Activated T-cell treated with anti-CD3 and anti-CD28 coated beads, Interleukin-2, amount 50 U/mL, for 72 hours (primary cell): Measurements from ENCODE around the gene COL5A1. TPM values are rescaled to one million over a fixed set of nuclear protein-coding genes. Genes with fewer than 3 reads are reported as not detected.

Experiments used
- ATAC-seq, 2 donors: fragments of 150-1000 bp; cut with Tn5 transposase; replicated peaks in 1 of 2; 2 replicates each; pipeline ENCODE4 v1.10.0; 2021; ENCODE audit warnings: moderate library complexity in 2 of 2, mild to moderate bottlenecking in 1 of 2
- DNase-seq, 2 donors: peaks; one replicate each; pipeline ENCODE4 v3.0.0; 2021 to 2022; ENCODE audit warnings: mixed read lengths in 1 of 2
- H3K27ac Mint-ChIP-seq: one replicate; pipeline ENCODE4 v1.8.0; 2022; ENCODE audit warnings: mild to moderate bottlenecking, moderate library complexity, mixed read lengths
- H3K27me3 Mint-ChIP-seq: one replicate; pipeline ENCODE4 v1.8.0; 2022; ENCODE audit warnings: low read depth, mixed read lengths
- H3K36me3 Mint-ChIP-seq, 2 donors: one replicate each; pipeline ENCODE4 v1.8.0; 2022; ENCODE audit warnings: mixed read lengths in 2 of 2, mild to moderate bottlenecking in 1 of 2; ENCODE audit not compliant: insufficient read depth in 2 of 2
- H3K4me1 Mint-ChIP-seq: one replicate; pipeline ENCODE4 v1.8.0; 2022; ENCODE audit warnings: low read depth, mixed read lengths
- H3K4me3 Mint-ChIP-seq, 2 donors: one replicate each; pipeline ENCODE4 v1.8.0; 2022; ENCODE audit warnings: mild to moderate bottlenecking in 2 of 2, mixed read lengths in 2 of 2, moderate library complexity in 2 of 2
- H3K9me3 Mint-ChIP-seq, 2 donors: one replicate each; pipeline ENCODE4 v1.8.0; 2022; ENCODE audit warnings: mixed read lengths in 2 of 2
- total RNA-seq, 2 donors: library from RNA; stranded (reverse); gene quantifications; one replicate each; pipeline ENCODE4 v1.2.3, GENCODE V29; 2022

Gene COL5A1
- total RNA-seq, 2 donors from 2014 or later: 0.49 TPM; not detected in 1

DNA sequence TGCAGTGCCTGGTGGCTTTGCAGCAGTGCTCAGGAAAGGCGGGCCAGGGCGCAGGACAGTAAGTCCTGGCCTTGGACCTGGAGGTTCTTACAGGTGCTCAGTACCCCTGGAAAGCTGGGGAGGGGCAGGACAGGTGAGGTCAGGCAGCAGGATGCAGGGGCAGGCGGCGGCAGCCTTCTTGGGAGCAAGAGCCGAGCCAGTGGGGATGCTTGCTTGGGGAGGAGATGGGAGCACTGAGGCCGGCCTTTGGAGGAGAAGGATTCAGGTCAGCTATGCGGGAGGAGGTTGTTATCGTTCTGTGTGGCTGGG is 98.0 kb downstream of the COL5A1 start:
- Mint-ChIP-seq H3K9me3 (no peaks in the 10 kb centered on the region), H3K36me3 (no peaks in the 10 kb centered on the region), H3K4me3 (no peak overlapping the region), H3K27ac (no peak overlapping the region), H3K27me3 (no peaks in the 10 kb centered on the region), H3K4me1 (no peaks in the 10 kb centered on the region)
- DNase-seq: no peak
- no peak for ATAC-seq

DNA sequence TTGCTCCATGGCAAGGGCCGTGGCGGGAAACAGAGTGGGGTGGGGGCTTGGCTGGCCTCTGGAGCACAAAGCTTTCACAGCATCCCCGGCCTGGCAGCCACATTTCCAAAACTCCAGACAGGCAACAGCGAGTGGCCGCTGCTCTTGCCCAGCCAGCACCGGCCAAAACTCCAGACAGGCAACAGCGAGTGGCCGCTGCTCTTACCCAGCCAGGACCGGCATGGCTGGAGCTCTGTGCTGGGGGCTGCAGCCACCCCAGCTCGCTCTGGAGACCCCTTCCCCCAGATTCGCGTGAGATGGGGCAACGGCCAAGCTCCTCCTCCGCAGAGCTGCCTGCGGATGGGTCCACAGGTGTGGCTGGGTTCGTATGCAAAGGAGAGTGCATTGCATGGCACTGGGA is 98.5 kb downstream of the COL5A1 start:
- Mint-ChIP-seq H3K4me3 (no peak overlapping the region), H3K9me3 (no peaks in the 10 kb centered on the region), H3K27me3 (no peaks in the 10 kb centered on the region), H3K27ac (no peak overlapping the region), H3K4me1 (no peaks in the 10 kb centered on the region), H3K36me3 (no peaks in the 10 kb centered on the region)
- no peak for ATAC-seq
- DNase-seq: no peak

- no peaks in the 10 kb centered on the region for H3K36me3 Mint-ChIP-seq
- ATAC-seq (no peak), DNase-seq (no peak)
- no peaks in the 10 kb centered on the region for H3K27me3 Mint-ChIP-seq
- no peak overlapping the region for H3K27ac Mint-ChIP-seq
- H3K4me3 Mint-ChIP-seq: no peak overlapping the region
- H3K9me3 Mint-ChIP-seq: no peaks in the 10 kb centered on the region
- H3K4me1 Mint-ChIP-seq: no peaks in the 10 kb centered on the region
Measured at GRCh38 chr9:134741846-134742245, 100.2 kb downstream of the COL5A1 start.

- H3K4me3 Mint-ChIP-seq: no peak overlapping the region
- H3K9me3 Mint-ChIP-seq: peaks cover under 1 to 2% of the 10 kb centered on the region in 2 donors
- no peaks in the 10 kb centered on the region for H3K4me1 Mint-ChIP-seq
- no peaks in the 10 kb centered on the region for H3K27me3 Mint-ChIP-seq
- H3K27ac Mint-ChIP-seq: no peak overlapping the region
- H3K36me3 Mint-ChIP-seq: no peaks in the 10 kb centered on the region
- ATAC-seq (no peak), DNase-seq (no peak)
Measured at GRCh38 chr9:134742822-134743535, 101.4 kb downstream of the COL5A1 start.

DNA sequence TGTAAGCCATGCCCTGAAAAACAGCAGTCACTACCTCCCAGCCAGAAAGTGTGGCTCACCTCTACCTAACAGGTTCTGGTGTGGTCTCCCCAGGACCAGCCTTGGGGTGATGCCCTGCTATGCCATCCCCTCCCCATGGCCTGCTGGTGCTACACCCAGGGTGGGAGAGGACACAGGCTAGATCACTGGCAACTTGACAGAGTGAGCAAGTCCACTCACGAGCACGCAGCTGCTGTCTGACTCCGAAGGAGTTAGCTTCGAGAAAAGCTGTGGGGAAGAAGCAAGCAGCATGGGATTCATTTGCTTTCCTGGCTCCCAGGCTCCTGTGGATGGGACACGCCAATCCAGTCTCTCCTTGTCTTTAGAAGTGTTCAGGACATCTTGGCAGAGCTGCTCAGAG is 102.2 kb downstream of the COL5A1 start:
- Mint-ChIP-seq H3K27me3 (no peaks in the 10 kb centered on the region), H3K4me1 (no peaks in the 10 kb centered on the region), H3K4me3 (no peak overlapping the region), H3K27ac (no peak overlapping the region), H3K9me3 (peaks cover 5 to 6% of the 10 kb centered on the region in 2 donors), H3K36me3 (no peaks in the 10 kb centered on the region)
- DNase-seq (no peak), ATAC-seq (no peak)

GRCh38 chr9:134744385-134745295 is 103.0 kb downstream of the COL5A1 start:
- Mint-ChIP-seq H3K9me3 (peaks cover 5 to 6% of the 10 kb centered on the region in 2 donors), H3K27ac (no peak overlapping the region), H3K27me3 (no peaks in the 10 kb centered on the region), H3K36me3 (no peaks in the 10 kb centered on the region), H3K4me1 (no peaks in the 10 kb centered on the region), H3K4me3 (no peak overlapping the region)
- DNase-seq: no peak
- no peak for ATAC-seq

- Mint-ChIP-seq H3K9me3 (peaks cover 5 to 6% of the 10 kb centered on the region in 2 donors), H3K27ac (no peak overlapping the region), H3K4me1 (no peaks in the 10 kb centered on the region), H3K27me3 (no peaks in the 10 kb centered on the region), H3K4me3 (no peak overlapping the region), H3K36me3 (no peaks in the 10 kb centered on the region)
- no peak for DNase-seq
- ATAC-seq: no peak
Measured at GRCh38 chr9:134747951-134748489, 106.4 kb downstream of the COL5A1 start.

GRCh38 chr9:134748591-134748990 is 107.0 kb downstream of the COL5A1 start:
- no peak for ATAC-seq
- DNase-seq: no peak
- H3K36me3 Mint-ChIP-seq: no peaks in the 10 kb centered on the region

GRCh38 chr9:134750450-134751155 is 109.0 kb downstream of the COL5A1 start:
- no peak for DNase-seq
- Mint-ChIP-seq H3K4me3 (no peak overlapping the region), H3K27me3 (no peaks in the 10 kb centered on the region), H3K4me1 (no peaks in the 10 kb centered on the region), H3K27ac (no peak overlapping the region), H3K9me3 (peaks cover 5 to 6% of the 10 kb centered on the region in 2 donors), H3K36me3 (no peaks in the 10 kb centered on the region)
- no peak for ATAC-seq

More at GRCh38 chr9:134748591-134748990, 107.0 kb downstream of the COL5A1 start:
- Mint-ChIP-seq H3K9me3 (peaks cover 5 to 6% of the 10 kb centered on the region in 2 donors), H3K4me1 (no peaks in the 10 kb centered on the region), H3K27me3 (no peaks in the 10 kb centered on the region), H3K27ac (no peak overlapping the region), H3K4me3 (no peak overlapping the region)

- DNase-seq: no peak
- no peaks in the 10 kb centered on the region for H3K27me3 Mint-ChIP-seq
- no peak overlapping the region for H3K27ac Mint-ChIP-seq
Measured at GRCh38 chr9:134751622-134752021, 110.0 kb downstream of the COL5A1 start.

DNA sequence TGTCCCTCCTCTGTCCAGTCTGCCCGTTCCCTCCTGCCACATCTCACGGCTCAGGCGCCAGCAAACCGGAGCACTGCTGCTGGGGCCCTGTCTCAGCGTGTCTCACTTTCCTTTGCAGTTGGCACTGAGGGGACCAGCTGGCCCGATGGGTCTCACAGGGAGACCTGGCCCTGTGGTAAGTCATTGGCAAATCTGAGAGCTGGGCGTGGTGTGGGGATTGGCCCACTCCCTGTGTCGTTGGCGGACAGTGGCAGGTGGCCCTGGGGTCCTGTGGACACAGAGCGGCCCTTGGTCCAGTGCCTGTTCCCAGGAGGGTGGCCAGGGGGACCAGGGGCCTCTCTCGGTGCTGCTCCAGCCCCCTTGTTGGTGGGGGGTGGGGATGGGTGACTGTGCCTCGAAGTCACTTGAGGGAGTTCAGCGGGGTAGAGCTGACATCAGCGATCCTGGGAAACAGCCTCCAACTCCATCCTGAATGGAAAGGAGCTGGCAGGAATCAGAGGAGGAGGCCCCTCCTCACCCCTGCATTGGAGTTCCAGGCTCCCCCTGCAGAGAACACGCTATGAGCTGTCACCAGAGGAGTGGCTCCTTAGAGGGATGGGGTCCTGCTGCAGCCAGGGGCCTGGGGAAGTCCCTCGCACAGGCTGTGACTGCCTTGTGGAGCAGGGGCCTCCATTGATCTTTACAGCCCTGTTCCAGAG is 111.0 kb downstream of the COL5A1 start:
- Mint-ChIP-seq H3K4me1 (no peaks in the 10 kb centered on the region), H3K4me3 (no peak overlapping the region), H3K9me3 (peaks cover 5 to 6% of the 10 kb centered on the region in 2 donors), H3K27ac (no peak overlapping the region), H3K27me3 (no peaks in the 10 kb centered on the region), H3K36me3 (no peaks in the 10 kb centered on the region)
- DNase-seq (no peak), ATAC-seq (no peak)

More at GRCh38 chr9:134751622-134752021, 110.0 kb downstream of the COL5A1 start:
- no peaks in the 10 kb centered on the region for H3K36me3 Mint-ChIP-seq
- no peaks in the 10 kb centered on the region for H3K4me1 Mint-ChIP-seq
- no peak for ATAC-seq
- H3K4me3 Mint-ChIP-seq: no peak overlapping the region
- peaks cover 5 to 6% of the 10 kb centered on the region in 2 donors for H3K9me3 Mint-ChIP-seq

DNA sequence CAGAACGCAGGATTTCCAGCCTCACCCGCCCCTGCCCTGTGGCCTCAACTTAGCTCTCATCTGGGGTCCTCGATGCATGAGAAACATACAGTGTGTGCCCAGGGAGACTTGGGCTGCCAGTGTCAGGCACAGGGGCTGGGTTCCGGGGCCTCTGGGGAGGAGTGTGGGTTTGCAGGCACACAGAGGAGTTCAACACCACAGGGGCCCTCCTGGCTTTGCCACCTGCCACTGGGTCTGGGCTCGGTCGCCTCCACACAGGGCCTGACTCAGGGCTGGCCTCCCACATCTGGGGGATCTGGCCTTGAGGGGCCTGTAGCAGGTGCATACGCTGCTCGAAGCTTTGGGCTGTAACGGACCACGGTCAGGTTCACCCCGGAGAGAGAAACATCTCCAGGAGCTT is 111.6 kb downstream of the COL5A1 start:
- H3K27ac Mint-ChIP-seq: no peak overlapping the region
- no peaks in the 10 kb centered on the region for H3K27me3 Mint-ChIP-seq
- no peaks in the 10 kb centered on the region for H3K36me3 Mint-ChIP-seq
- no peaks in the 10 kb centered on the region for H3K4me1 Mint-ChIP-seq
- ATAC-seq: no peak
- DNase-seq: no peak
- H3K4me3 Mint-ChIP-seq: no peak overlapping the region
- peaks cover under 1 to 3% of the 10 kb centered on the region in 2 donors for H3K9me3 Mint-ChIP-seq
